Measurements from ENCODE around the gene B4GALT3. TPM values are rescaled to one million over a fixed set of nuclear protein-coding genes. Genes with fewer than 3 reads are reported as not detected.

Gene B4GALT3
- total and polyA plus RNA-seq, 9 of the 15 experiments (the other 6 are each of a cell fraction or from before 2014, with no cell fraction given): 31.2 to 103 (median 46.1) TPM

DNA sequence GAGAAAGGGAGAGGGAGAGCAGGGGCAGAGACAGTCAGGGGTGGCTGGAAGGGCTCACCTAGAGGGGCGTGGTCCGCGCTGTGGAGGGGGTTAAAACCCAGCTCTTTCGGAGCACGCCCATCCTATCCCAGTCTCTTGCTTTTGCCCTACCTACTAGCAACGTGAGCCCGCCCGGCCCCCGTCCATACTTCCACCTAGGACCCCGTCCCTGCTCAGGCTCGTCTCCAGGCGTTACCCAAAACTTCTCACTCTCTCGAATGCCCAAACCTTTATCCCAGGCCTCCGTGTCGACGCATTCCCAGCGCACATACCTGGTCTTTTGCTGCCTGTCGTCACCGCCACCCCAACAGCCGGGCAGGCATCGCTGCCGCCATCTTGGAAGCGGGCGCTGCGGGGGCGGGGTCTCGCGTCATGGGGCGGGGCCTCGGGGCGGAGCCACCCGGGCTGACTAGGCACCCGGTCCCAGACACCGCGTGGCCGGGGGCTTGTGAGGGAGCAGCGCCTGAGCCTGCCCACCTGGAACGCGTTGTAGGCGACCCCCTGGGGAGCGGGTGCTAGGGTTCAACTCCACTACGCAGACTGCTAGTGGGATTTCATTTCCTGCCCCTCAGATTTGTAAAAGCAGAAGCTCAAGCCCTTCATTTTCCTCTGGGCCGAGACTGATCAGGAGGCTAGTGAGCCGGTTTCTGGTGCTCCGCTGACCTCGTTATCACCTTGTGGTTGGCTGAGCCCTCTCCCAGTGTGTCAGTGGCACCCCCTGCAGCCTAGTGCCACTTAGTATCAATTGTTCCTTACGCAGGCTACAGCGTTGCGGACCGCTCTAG lies at the start of gene B4GALT3 (continued):
- TF ChIP-seq RHOXF2B (CRISPR knock-in tag; conservative IDR thresholded peaks at IDR 0.05) (no peak), FOXP1 (CRISPR knock-in tag; IDR thresholded peaks at IDR 0.05) (peak; percentile 16; the same call in 1 of the 2 replicates), ELF1 (tag; IDR thresholded peaks at IDR 0.05) (no peak), HBP1 (CRISPR knock-in tag; IDR thresholded peaks at IDR 0.05) (0 out of 2 replicates have a peak, but pooled peaks have one; percentile 58), CREB1 (IDR thresholded peaks at IDR 0.05) (peak; percentile 76), CREB1 (CRISPR knock-in tag; IDR thresholded peaks at IDR 0.05) (peak; percentile 90), RCOR1 (IDR thresholded peaks at IDR 0.05; ENCODE audit: borderline replicate concordance in 1 of 2, low read depth in 2 of 2, low read length in 2 of 2) (peak in 1 of 2 experiments; percentile 77; a peak in 2 of 4 replicates), POLR3A (IDR thresholded peaks at IDR 0.05; ENCODE audit: borderline replicate concordance, extremely low read depth, insufficient read depth, insufficient read length) (no peak), KDM1A (IDR thresholded peaks at IDR 0.05) (peak in 1 of 2 experiments; percentile 22; a peak in 1 of 4 replicates), RREB1 (CRISPR knock-in tag; IDR thresholded peaks at IDR 0.05) (no peak; the same call in 1 of the 2 replicates), CBFA2T2 (conservative IDR thresholded peaks at IDR 0.05) (no peak), EZH2 (IDR thresholded peaks at IDR 0.05; ENCODE audit: borderline replicate concordance, low read depth, low read length) (no peak), SP2 (IDR thresholded peaks at IDR 0.05; ENCODE audit: extremely low read depth, low read depth, low read length, poor library complexity, severe bottlenecking) (no peak), ZNF165 (CRISPR knock-in tag; IDR thresholded peaks at IDR 0.05; ENCODE audit: borderline replicate concordance) (no peak), HNRNPL (IDR thresholded peaks at IDR 0.05; ENCODE audit: low read depth, low read length) (no peak), L3MBTL2 (IDR thresholded peaks at IDR 0.05) (peak; percentile 98), ZNF121 (CRISPR knock-in tag; conservative IDR thresholded peaks at IDR 0.05) (no peak)
- TF ChIP-seq, protein P1, sequence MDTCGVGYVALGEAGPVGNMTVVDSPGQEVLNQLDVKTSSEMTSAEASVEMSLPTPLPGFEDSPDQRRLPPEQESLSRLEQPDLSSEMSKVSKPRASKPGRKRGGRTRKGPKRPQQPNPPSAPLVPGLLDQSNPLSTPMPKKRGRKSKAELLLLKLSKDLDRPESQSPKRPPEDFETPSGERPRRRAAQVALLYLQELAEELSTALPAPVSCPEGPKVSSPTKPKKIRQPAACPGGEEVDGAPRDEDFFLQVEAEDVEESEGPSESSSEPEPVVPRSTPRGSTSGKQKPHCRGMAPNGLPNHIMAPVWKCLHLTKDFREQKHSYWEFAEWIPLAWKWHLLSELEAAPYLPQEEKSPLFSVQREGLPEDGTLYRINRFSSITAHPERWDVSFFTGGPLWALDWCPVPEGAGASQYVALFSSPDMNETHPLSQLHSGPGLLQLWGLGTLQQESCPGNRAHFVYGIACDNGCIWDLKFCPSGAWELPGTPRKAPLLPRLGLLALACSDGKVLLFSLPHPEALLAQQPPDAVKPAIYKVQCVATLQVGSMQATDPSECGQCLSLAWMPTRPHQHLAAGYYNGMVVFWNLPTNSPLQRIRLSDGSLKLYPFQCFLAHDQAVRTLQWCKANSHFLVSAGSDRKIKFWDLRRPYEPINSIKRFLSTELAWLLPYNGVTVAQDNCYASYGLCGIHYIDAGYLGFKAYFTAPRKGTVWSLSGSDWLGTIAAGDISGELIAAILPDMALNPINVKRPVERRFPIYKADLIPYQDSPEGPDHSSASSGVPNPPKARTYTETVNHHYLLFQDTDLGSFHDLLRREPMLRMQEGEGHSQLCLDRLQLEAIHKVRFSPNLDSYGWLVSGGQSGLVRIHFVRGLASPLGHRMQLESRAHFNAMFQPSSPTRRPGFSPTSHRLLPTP (IDR thresholded peaks at IDR 0.05; ENCODE audit: borderline replicate concordance, extremely low read depth, insufficient read length): no peak

Data from K562 (cell line).